Adrenal gland (tissue), 12 donors: ENCODE measurements around the gene RALGAPA1. TPM values are rescaled to one million over a fixed set of nuclear protein-coding genes. Genes with fewer than 3 reads are reported as not detected.
A peak's percentile ranks its signal among the peaks of the same experiment; 100 is the strongest.

Experiments used
- DNase-seq, 7 donors: peaks; one replicate each; pipeline ENCODE4 v3.0.0-alpha.2; 2019 to 2020
- H3K27ac ChIP-seq, 5 donors: fragments of 200-600 bp; sonication (generic) in 4 of 5; 1 replicate in 3 of 5; 2 replicates in 2 of 5; pipeline versions ENCODE4 v1.5.1 to v1.8.0; 2016 to 2020; ENCODE audit warnings: mild to moderate bottlenecking in 1 of 5
- H3K27me3 ChIP-seq: fragments of 200-600 bp; 2 replicates; pipeline ENCODE4 v1.8.0; 2021
- H3K36me3 ChIP-seq, 2 donors: fragments of 200-600 bp; replicated peaks in 1 of 2; 1 replicate in 1 of 2; 2 replicates in 1 of 2; pipeline versions ENCODE4 v1.5.1 to v1.8.0; 2018 to 2022
- H3K4me1 ChIP-seq, 2 donors: fragments of 200-600 bp; replicated peaks in 1 of 2; 1 replicate in 1 of 2; 2 replicates in 1 of 2; pipeline versions ENCODE4 v1.5.1 to v1.8.0; 2018 to 2021
- H3K4me3 ChIP-seq, 4 donors: fragments of 200-600 bp; sonication (generic) in 3 of 4; one replicate each; pipeline ENCODE4 v1.5.1; 2016 to 2018
- H3K9me3 ChIP-seq, 3 donors: fragments of 200-600 bp; sonication (generic) in 1 of 3; replicated peaks in 1 of 3; 1 replicate in 2 of 3; 2 replicates in 1 of 3; pipeline versions ENCODE4 v1.5.1 to v1.8.0; 2016 to 2021
- CTCF ChIP-seq, 6 experiments: fragments of 450-650 bp in 4 of 6; fragments of 200-600 bp in 2 of 6; sonication (generic) in 1 of 6; IDR thresholded peaks; 1 replicate in 5 of 6; 2 replicates in 1 of 6; pipeline versions ENCODE4 v1.5.1 to v1.8.0; 2016 to 2021; ENCODE audit warnings: antibody characterized with exemption in 6 of 6, mild to moderate bottlenecking in 2 of 6, moderate library complexity in 1 of 6
- POLR2A ChIP-seq, 2 donors: fragments of 450-650 bp; IDR thresholded peaks; one replicate each; pipeline ENCODE4 v1.6.1; 2017; ENCODE audit warnings: antibody characterized with exemption in 2 of 2, mild to moderate bottlenecking in 2 of 2, moderate library complexity in 1 of 2
- WGBS, 4 donors: extraction: QIAGEN DNeasy Blood & Tissue Kit in 2 of 4; methylation state at CpG; one replicate each; pipeline versions ENCODE4 v1.1.5 to v1.1.7; 2013 to 2017; 5-methylcytosine and 5-hydroxymethylcytosine counted together
- intact Hi-C, 2 donors: fragments of 100-400 bp; cut with DNase I; formaldehyde crosslinking; loops; one replicate each; pipeline versions ENCODE4 v1.14.1 to v1.15.0; 2022 to 2023
- polyA plus RNA-seq, 3 donors: library from polyadenylated mRNA; stranded (reverse); fragments of 200-250 nt in 2 of 3; fragments of 350-450 nt in 1 of 3; fragmentation: Illumina TruSeq in 1 of 3; extraction: RNeasy Lipid Tissue Mini Kit (QIAGEN cat#74804) in 1 of 3; gene quantifications; one replicate each; pipeline ENCODE4 v1.2.3, GENCODE V29; 2013 to 2014
- total RNA-seq, 9 donors: library from RNA; depleted of rRNA in 4 of 9; stranded (reverse); fragments of >200 nt in 4 of 9; fragments of 120-200 nt in 1 of 9; fragmentation: NEBNext Ultra II Directional in 1 of 9; extraction: Animal tissue kit (Norgen Biotek cat#: 25700) in 1 of 9; gene quantifications; one replicate each; pipeline versions ENCODE4 v1.1.0 to v1.2.4, GENCODE V29; 2013 to 2023
- donor health status: healthy with polysubstance abuse.
- donor health status: Bipolar disorder and iron deficiency.
- donor health status: DM: yes; HTN: yes; CAD: no.
- donor health status: DM: no; HTN: no; CAD: no.
- donor health status: DM: no; HTN: no; CAD: no.
- donor health status: DM: yes; HTN: yes; CAD: no.

The RALGAPA1 gene
- total and polyA plus RNA-seq, 12 donors, result 31.7 to 116 (median 64.8) TPM

DNA sequence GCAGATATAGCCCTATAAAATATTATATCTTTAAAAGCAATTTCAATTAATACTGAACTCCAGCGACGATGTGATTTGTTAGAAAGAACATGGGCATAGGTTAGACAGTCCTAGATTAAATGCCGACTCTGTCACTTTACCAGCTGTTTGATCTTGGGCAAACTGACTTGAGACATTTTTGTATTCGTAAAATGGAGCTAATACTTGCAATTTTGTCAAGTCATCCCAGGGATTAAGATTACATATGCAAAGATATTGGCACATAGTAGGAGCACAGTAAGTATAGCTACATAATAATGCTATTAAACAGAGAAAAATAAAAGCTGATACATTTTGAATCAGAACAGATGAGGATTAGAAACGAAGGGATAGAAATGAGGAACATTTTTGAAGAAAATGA is 266.1 kb downstream of the RALGAPA1 start:
- Histone ChIP-seq H3K4me1 (no peaks in the 10 kb centered on the region), H3K27ac (no peak overlapping the region), H3K36me3 (no peaks in the 10 kb centered on the region), H3K27me3 (no peaks in the 10 kb centered on the region), H3K4me3 (no peak overlapping the region), H3K9me3 (no peaks in the 10 kb centered on the region)
- WGBS, 4 donors, result 93 to 97% (median 95%) methylated on average over 5 of the region's 5 CpGs
- DNase-seq, result no peak
- intact Hi-C loops, result no loop called here
- no peak for TF ChIP-seq POLR2A (IDR thresholded peaks at IDR 0.05)
- TF ChIP-seq CTCF (IDR thresholded peaks at IDR 0.05), result no peak

DNA sequence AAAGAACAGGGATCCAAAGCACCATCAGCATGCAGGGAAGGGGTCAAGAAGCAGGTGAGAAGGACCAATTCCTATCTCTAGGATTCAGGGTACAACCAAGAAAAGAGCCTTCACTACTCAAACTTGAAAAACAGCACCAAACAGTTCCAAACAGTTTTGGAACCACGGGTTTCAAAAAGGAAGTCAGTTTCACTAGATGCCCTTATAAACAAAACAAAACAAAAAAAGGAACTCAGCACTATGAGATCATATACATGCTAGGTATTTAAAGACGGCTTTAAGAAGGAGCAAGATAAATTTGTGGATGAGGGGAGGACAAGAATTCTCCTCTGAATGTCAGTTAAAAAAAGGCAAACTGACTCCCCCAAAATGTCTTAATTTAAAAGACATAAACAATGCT is 269.1 kb downstream of the RALGAPA1 start:
- Histone ChIP-seq H3K9me3 (no peaks in the 10 kb centered on the region), H3K27me3 (peaks cover 5% of the 10 kb centered on the region), H3K4me1 (peaks cover under 1 to 8% of the 10 kb centered on the region in 2 donors), H3K36me3 (no peaks in the 10 kb centered on the region), H3K4me3 (no peak overlapping the region), H3K27ac (no peak overlapping the region)
- DNase-seq, result no peak
- intact Hi-C loops, result no loop called here
- 55 to 71% (median 66%) methylated on average over 2 of the region's 2 CpGs for WGBS, 4 donors
- TF ChIP-seq CTCF (IDR thresholded peaks at IDR 0.05), result no peak

GRCh38 chr14:35535483-35536112 is 273.5 kb downstream of the RALGAPA1 start:
- peak in 1 of 7 donors; percentile 27 for DNase-seq
- Histone ChIP-seq H3K27me3 (peaks cover 27% of the 10 kb centered on the region), H3K9me3 (no peaks in the 10 kb centered on the region), H3K27ac (no peak overlapping the region), H3K4me3 (peak overlapping the region in 1 of 4 donors; percentile 74), H3K4me1 (peaks cover 16 to 31% of the 10 kb centered on the region in 2 donors), H3K36me3 (no peaks in the 10 kb centered on the region)
- intact Hi-C loops, result no loop called here
- TF ChIP-seq POLR2A (IDR thresholded peaks at IDR 0.05), result no peak
- no peak for TF ChIP-seq CTCF (IDR thresholded peaks at IDR 0.05)
- 9 to 27% (median 13%) methylated on average over 8 to 37 of the region's 37 CpGs for WGBS, 4 donors

DNA sequence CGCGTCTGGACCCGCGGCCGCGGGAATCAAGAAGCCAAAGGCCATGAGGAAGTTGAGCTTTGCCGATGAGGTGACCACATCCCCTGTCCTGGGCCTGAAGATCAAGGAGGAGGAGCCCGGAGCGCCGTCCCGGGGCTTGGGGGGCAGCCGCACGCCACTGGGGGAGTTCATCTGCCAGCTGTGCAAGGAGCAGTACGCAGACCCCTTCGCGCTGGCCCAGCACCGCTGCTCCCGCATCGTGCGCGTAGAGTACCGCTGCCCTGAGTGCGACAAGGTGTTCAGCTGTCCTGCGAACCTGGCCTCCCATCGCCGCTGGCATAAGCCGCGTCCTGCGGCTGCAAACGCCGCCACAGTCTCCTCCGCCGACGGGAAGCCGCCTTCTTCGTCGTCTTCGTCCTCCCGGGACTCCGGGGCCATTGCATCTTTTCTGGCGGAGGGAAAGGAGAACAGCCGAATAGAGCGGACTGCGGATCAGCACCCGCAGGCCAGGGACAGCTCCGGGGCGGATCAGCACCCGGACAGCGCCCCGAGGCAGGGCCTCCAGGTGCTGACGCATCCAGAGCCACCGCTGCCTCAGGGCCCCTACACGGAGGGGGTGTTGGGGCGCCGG is 274.1 kb downstream of the RALGAPA1 start:
- H3K27ac ChIP-seq, result no peak overlapping the region
- no peaks in the 10 kb centered on the region for H3K36me3 ChIP-seq
- no peaks in the 10 kb centered on the region for H3K9me3 ChIP-seq
- H3K4me1 ChIP-seq, result peaks cover 16 to 31% of the 10 kb centered on the region in 2 donors
- intact Hi-C loops, result no loop called here
- WGBS, 4 donors, result 0 to 3% (median 3%) methylated on average over 6 to 55 of the region's 55 CpGs
- no peak for TF ChIP-seq POLR2A (IDR thresholded peaks at IDR 0.05)
- TF ChIP-seq CTCF (IDR thresholded peaks at IDR 0.05), result no peak
- H3K27me3 ChIP-seq, result peaks cover 32% of the 10 kb centered on the region
- H3K4me3 ChIP-seq, result peak overlapping the region in 2 of 4 donors; percentile 40 to 74
- DNase-seq, result peak; percentile 65 to 78 (median 72)
